GM19240 (cell line): ENCODE results near the gene FRS3.

Experiments used
- DNase-seq: peaks from one replicate; pipeline ENCODE4 v3.0.0; 2011; ENCODE audit warnings: low spot score; ENCODE audit not compliant: insufficient read length

Gene FRS3

DNA sequence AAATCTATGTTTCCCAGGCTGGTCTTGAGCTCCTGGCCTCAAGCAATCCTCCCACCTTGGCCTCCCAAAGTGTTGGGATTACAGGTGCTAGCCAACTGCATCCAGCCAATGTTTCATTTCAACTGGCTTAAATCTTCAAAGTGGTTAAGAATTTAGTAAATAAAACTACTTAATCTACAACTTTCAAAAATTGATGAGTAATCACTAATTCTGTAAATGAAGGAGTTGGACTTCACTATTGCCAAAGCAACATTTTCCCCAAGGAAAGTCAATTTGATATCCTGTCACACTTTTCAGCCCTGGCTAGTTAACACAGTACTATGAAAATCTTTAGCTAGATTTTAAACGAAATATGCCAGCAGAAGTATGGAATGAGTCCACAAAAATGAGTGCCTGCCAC, 11.6 kb upstream of the FRS3 start:
- DNase-seq = no peak

GRCh38 chr6:41790045-41790444, 10.3 kb upstream of the FRS3 start:
- DNase-seq = no peak

DNA sequence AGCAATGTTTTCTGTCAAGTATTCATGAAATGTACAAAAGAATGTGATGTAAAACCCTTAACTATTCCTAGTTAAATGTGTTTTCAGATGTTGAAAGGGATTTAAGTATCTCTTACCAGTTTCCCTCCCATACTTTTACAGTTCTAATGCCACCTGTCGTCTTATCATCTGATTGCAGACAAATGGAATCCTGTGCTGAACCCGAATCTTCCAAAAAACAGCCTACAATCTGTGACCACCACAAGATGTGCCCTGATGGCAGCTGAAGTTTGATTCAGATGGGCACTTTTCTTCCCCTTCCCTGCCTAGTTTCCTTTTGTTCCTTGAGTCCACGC, 9.7 kb upstream of the FRS3 start:
- DNase-seq = no peak

DNA sequence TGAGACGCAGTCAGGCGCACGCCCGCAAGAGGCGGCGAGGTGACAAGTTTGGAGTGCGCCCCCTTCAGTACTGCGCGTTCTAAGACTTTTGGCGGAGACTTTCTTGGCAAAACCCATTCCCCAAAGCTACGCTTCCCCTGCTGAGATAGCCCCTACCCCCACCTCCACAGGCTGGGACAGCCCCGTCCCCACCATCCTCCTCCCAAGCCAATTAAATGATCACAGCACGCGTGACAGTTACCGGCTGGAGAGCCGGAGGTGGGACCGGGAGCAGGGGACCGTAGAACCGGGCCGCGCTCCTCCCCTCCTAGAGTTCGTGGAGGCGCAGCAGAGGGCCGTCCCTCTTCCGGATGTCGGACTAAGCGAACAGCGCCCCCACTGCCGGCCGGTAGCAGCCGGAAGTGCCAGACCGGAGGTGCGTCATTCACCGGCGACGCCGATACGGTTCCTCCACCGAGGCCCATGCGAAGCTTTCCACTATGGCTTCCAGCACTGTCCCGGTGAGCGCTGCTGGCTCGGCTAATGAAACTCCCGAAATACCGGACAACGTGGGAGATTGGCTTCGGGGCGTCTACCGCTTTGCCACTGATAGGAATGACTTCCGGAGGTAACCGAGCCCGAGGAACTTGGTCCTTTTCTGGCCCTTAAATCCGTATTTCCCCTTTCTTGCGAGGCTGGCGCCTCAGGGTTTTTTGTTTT, 7.7 kb upstream of the FRS3 start, which contains the start of gene TOMM6:
TOMM6 (plus strand) TSS at position 476 of the 699 bp plus-strand sequence; CDS start at position 480, 4 bp downstream.
- peak; percentile 87 for DNase-seq

DNA sequence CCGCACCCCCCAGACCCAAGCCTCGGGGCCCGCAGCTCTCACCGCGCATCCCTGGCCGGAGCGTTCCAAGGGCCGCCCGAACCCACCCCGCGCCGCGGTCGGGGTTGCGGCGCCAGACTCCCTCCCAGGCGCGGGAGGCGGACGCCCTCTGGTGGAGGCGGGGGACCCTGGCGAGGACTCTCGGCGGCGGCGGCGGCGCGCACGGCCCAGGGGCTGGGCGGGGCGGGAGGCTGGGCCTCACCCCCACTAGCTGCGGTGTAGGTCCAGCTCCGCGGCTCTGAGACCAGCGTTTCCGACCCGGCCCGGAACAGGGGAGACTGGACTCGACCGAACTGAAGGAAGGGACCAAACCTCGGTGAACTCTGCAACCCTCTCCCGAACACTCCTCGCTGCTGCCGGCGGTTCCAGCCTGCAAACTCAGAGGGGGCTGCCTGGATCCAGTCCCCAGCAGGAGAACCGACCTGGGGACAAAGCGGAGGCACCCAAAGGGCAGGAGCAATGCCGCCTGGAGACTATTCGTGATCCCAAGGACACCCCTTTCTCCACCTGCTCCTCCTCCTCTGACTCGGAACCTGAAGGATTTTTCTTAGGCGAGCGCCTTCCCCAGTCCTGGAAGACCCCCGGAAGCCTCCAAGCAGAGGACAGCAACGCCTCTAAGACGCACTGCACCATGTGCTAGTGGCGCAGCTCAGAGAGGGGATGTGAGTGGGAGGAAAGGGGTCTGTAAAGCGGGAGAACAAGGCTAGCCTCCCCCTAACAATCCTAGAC, 6.9 kb upstream of the FRS3 start:
- peak; percentile 67 for DNase-seq

DNA sequence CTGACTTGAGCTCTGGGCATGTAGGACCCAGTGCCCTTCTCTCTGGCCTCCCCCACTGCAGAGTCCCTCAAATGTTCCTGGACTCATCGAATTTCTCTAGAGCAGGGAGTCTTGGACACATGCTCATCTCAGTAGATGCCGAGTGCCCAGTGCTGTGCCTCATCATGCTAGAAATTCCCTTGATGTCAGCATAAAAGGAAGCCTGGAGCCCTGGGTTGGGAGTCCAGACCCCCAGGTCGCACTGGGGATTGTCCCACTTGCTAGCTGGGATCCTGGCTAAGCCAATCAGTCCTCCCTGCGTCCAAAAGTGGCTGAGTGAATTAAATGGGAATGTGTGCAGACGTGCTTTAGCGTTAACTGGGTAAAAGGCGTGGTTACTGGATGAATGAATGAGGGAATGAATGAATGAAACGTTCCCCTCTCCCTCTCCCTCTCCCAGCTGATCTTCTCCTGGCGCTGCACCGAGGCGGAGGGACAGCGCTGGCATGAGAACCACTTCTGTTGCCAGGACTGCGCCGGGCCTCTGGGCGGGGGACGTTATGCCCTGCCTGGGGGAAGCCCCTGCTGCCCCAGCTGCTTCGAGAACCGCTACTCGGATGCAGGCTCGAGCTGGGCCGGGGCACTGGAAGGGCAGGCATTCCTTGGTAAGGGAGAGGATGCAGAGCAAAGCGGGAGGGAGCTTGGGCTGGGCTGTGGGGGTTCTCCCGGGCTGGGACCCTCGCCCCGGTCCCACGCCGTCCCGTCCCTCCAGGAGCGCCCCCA, 6.2 kb upstream of the FRS3 start:
- DNase-seq = no peak

DNA sequence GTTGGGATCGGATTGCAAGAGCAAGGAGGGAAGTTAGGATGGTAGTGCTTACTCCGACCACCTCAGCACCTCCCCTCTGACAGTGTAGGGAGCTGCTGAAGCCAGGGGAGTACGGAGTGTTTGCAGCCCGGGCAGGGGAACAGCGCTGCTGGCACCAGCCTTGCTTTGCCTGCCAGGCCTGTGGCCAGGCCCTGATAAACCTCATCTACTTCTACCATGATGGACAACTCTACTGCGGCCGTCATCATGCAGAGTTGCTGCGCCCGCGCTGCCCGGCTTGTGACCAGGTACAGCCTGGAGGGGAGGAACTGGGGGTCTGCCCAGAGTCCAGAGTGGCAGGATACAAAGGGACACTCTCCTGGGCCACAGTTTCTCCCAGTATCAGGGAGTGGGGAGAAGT, 5.6 kb upstream of the FRS3 start:
- DNase-seq = no peak

DNA sequence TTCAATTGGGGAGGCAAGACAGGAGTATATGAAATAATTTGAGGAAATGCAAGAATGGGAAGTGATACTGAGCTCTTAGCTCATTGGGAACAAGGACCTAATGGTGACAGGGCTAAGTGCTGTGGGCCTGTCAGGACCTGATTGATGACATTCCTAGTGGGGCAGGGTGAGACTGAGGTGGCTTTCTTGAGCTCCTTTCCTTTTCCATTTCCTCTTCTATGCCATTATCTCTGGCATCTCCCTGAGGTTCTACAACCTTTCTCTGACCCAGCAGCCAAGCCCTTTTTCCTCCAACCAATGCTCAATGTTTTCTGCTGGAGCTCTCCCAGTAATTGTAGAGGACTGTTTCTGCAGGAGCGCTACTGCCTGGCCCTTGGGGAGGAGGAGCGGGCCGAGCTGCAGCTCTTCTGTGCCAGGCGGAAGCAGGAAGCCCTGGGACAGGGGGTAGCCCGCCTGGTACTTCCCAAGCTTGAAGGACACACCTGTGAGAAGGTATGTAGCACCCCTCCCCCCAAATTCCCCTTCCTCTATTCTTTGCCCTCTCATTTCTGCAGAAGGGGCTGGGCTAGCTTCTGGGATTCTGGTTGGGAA, 5.0 kb upstream of the FRS3 start:
- no peak for DNase-seq

GRCh38 chr6:41783106-41783780, 3.5 kb upstream of the FRS3 start:
- no peak for DNase-seq

DNA sequence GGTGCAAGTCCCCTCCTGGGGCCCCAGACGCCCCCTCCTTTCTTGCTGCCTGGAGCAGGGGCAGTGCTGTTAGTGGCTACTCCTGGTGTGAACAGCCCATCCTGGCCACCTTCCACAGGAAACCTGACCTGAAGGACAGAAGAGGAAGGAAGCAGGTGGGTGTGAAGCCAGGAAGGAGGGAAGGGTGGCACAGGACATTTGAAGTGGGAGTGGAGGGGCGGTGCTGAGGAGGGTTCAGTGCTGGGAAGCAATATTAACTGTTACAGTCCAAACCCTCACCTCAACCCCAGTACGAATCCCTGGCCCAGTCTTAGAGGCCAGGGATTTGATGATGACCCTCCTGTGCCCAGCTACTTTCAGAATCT, 1.6 kb upstream of the FRS3 start:
- no peak for DNase-seq

DNA sequence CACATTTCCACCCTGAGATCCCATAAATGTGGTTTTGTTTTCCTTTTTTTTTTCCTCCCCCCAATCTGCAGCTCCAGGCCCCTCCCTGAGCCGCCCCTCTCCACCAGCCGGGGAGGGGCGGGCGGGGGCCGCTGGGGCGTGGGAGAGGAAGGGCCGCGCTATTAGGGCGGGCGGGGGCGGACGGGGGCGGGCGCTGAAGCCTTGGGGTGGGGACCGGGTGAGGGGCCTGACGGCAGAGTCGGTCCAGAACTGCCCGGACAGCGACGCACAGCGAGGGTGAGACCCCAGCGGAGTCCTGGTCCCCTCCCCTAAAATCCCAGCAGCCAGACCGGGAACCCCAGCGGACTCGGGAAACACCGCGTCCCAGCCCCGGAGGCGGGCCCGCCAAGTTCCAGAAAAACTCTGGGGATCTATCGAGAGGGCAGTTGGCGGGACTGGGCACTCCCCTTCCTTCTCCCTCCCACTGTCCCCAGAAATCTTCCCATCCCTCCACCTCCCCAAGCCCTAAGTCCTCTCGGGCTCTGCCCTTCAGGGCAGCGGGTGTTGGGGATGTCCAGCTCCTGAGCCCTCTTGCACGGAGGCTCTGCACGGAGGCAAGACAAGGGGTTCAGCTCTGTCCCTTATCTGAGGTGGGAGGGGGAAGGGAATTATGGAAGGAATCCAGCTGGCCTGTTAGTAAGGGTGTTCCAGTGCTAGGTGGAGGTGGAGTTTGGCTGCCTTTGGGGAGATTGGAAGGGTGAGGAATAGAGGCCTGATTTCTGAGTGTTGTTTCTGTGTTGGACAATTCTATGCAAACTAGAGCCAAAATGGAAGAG, 1.1 kb upstream of the FRS3 start, which contains the start of gene PRICKLE4:
PRICKLE4 (plus strand) TSS at position 232 of the 815 bp plus-strand sequence. CDS start 2,692 bp downstream, outside the sequence.
- DNase-seq = no peak

GRCh38 chr6:41779336-41779735, 364 bp downstream of the FRS3 start:
- DNase-seq = no peak

GRCh38 chr6:41778895-41779294, 805 bp downstream of the FRS3 start:
- no peak for DNase-seq

- no peak for DNase-seq
Measured at GRCh38 chr6:41777551-41778285, 2.0 kb downstream of the FRS3 start.

GRCh38 chr6:41775293-41775882, 4.3 kb downstream of the FRS3 start:
- DNase-seq = no peak

- no peak for DNase-seq
Measured at GRCh38 chr6:41774841-41775240, 4.9 kb downstream of the FRS3 start.

DNA sequence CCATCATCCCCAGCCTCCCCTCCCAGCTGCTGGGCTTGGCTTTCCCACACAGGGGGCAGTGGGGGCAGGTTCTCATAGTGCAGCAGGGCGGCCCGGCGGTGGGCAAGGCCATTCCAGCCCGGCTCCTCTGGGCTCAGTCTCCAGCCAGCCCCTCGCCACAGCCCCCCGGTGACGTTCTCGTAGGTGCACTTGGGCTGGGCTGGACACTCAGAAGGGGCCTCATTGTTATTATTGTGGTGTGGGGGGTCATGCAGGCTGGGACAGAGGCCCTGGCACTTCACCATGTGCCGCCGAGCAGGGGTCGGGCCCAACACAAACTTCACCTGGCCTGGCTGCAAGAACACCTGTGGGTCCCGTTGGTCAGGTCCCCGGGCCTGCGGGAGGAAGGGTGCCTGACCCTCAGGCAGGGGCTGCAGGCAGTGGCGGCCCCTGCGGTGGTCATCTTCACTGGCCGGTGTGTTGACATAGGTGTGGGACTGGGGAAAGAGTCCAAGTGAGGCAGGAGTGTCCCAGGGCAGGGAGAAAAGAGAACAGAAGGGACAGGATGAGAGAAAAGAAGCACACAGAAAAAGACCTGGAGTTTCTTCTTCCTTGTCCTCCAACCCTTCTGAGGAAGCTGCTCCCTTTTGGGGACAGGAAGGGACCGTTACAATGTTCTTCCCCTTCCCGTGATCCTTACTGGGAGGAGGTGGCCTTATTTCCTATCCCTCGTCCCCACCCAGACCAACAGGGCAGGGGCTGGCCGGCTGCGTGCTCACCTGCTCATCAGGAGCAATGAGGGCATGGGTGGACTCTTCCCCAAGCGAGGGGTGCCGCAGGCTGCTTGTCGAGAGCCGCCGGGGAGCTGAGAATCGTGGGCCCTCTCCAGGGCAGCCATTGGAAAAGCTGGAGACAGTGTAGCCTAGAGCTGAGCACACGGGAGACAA, 8.4 kb downstream of the FRS3 start:
- DNase-seq = no peak

DNA sequence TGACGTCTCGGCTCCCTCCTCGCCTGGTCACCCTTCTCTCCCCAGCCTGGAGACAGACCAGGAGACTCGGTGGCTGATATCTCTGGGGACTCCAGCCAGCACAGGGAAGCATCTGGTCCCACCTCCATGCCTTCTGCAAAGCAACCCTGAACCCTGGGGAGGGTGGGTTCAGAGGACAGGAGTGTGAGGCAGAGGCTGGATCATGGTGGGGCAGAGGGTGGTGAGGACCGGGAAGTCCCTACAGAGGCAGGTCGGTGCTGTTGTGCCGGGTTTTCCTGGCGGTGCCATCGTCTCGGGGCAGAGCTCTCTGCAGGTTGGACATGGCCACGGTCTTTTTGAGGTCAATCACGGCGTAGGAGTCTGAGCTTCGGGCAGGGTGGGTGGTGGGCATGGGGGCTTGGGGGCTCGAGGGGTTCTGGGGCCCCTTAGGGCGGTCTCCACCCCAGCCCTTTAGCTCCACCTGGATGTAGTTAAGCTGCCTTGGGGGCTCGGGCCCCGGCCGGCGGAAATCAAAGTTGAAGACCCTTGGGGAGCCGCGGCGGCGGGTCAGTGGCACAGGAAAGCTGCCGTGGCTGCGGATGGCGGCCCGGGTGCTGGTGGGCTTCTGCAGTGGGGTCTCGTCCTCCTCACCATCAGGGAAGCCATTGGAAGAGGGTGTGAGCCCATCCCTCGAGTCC, 9.2 kb downstream of the FRS3 start:
- DNase-seq = no peak
